HL-60/S4 treated with phorbol 12-myristate 13-acetate at 8.2 ng/mL for 4 days and 3 days (cell line): ENCODE data around the gene CDC34.

Experiments
- in situ Hi-C: fragments of 300-500 bp; cut with MboI; formaldehyde crosslinking; loops from 2 replicates; pipeline ENCODE4 v1.15.0; 2022; ENCODE audit warnings: low sequenced_read_pairs

CDC34 gene

GRCh38 chr19:585551-586110 is 54.1 kb downstream of the CDC34 start:
- in situ Hi-C loops: no loop called here

GRCh38 chr19:588093-588740 is 56.7 kb downstream of the CDC34 start:
- in situ Hi-C loops: no loop called here

GRCh38 chr19:588741-589692 is 57.5 kb downstream of the CDC34 start:
- in situ Hi-C loops: no loop called here

GRCh38 chr19:589693-590395 is 58.3 kb downstream of the CDC34 start, which contains the start of gene HCN2:
HCN2 (plus strand) TSS chr19:589881; CDS start chr19:589946, 65 bp downstream.
- in situ Hi-C loops: no loop called here

GRCh38 chr19:590396-590745 is 58.8 kb downstream of the CDC34 start:
- in situ Hi-C loops: no loop called here

- in situ Hi-C loops: no loop called here
Measured at GRCh38 chr19:590750-591098, 59.2 kb downstream of the CDC34 start.

- in situ Hi-C loops: no loop called here
Measured at GRCh38 chr19:591099-591958, 59.8 kb downstream of the CDC34 start.
